Stimulated activated naive CD8-positive, alpha-beta T cell treated with anti-CD3 and anti-CD28 coated beads, Interleukin-15, Interleukin-2, amounts not matched to agents 100 ng/mL and 50 ng/mL, for 24 hours (primary cell): ENCODE measurements around the gene TBL1XR1.

ENCODE experiments used
- H3K27ac Mint-ChIP-seq: one replicate; pipeline ENCODE4 v1.8.0; 2021; ENCODE audit warnings: mild to moderate bottlenecking, mixed read lengths
- H3K27me3 Mint-ChIP-seq: one replicate; pipeline ENCODE4 v1.8.0; 2021; ENCODE audit warnings: mixed read lengths
- H3K36me3 Mint-ChIP-seq: one replicate; pipeline ENCODE4 v1.8.0; 2021; ENCODE audit warnings: low read depth, mixed read lengths
- H3K4me1 Mint-ChIP-seq: one replicate; pipeline ENCODE4 v1.8.0; 2021; ENCODE audit warnings: low read depth, mixed read lengths
- H3K4me3 Mint-ChIP-seq: one replicate; pipeline ENCODE4 v1.8.0; 2021; ENCODE audit warnings: mild to moderate bottlenecking, mixed read lengths
- H3K9me3 Mint-ChIP-seq: one replicate; pipeline ENCODE4 v1.8.0; 2021; ENCODE audit warnings: mixed read lengths

The TBL1XR1 gene

GRCh38 chr3:177069514-177070329 lies 127.6 kb downstream of the TBL1XR1 start:
- Mint-ChIP-seq H3K4me3 (no peak overlapping the region), H3K4me1 (peaks cover 61% of the 10 kb centered on the region), H3K27ac (no peak overlapping the region), H3K9me3 (no peaks in the 10 kb centered on the region), H3K27me3 (no peaks in the 10 kb centered on the region), H3K36me3 (peaks cover 36% of the 10 kb centered on the region)

GRCh38 chr3:177068967-177069366 lies 128.3 kb downstream of the TBL1XR1 start:
- peaks cover 33% of the 10 kb centered on the region for H3K36me3 Mint-ChIP-seq
- H3K27ac Mint-ChIP-seq: peak overlapping the region; percentile 28
- no peaks in the 10 kb centered on the region for H3K27me3 Mint-ChIP-seq
- no peak overlapping the region for H3K4me3 Mint-ChIP-seq
- peaks cover 62% of the 10 kb centered on the region for H3K4me1 Mint-ChIP-seq
- no peaks in the 10 kb centered on the region for H3K9me3 Mint-ChIP-seq

GRCh38 chr3:177066068-177066467 lies 131.2 kb downstream of the TBL1XR1 start:
- peaks cover 42% of the 10 kb centered on the region for H3K36me3 Mint-ChIP-seq
- peak overlapping the region; percentile 0 for H3K27ac Mint-ChIP-seq
- H3K4me1 Mint-ChIP-seq: peaks cover 82% of the 10 kb centered on the region
- no peaks in the 10 kb centered on the region for H3K27me3 Mint-ChIP-seq
- H3K4me3 Mint-ChIP-seq: no peak overlapping the region
- H3K9me3 Mint-ChIP-seq: no peaks in the 10 kb centered on the region

GRCh38 chr3:177065285-177066033 lies 131.8 kb downstream of the TBL1XR1 start:
- Mint-ChIP-seq H3K27ac (no peak overlapping the region), H3K27me3 (no peaks in the 10 kb centered on the region), H3K4me1 (peaks cover 79% of the 10 kb centered on the region), H3K9me3 (no peaks in the 10 kb centered on the region), H3K4me3 (no peak overlapping the region), H3K36me3 (peaks cover 44% of the 10 kb centered on the region)

- no peak overlapping the region for H3K27ac Mint-ChIP-seq
- H3K4me3 Mint-ChIP-seq: no peak overlapping the region
- no peaks in the 10 kb centered on the region for H3K9me3 Mint-ChIP-seq
- peaks cover 60% of the 10 kb centered on the region for H3K4me1 Mint-ChIP-seq
- H3K27me3 Mint-ChIP-seq: no peaks in the 10 kb centered on the region
- peaks cover 47% of the 10 kb centered on the region for H3K36me3 Mint-ChIP-seq
Observed at GRCh38 chr3:177062052-177062732, 135.1 kb downstream of the TBL1XR1 start.

GRCh38 chr3:177061369-177061768 lies 135.9 kb downstream of the TBL1XR1 start:
- no peaks in the 10 kb centered on the region for H3K27me3 Mint-ChIP-seq
- peaks cover 47% of the 10 kb centered on the region for H3K36me3 Mint-ChIP-seq
- H3K4me1 Mint-ChIP-seq: peaks cover 52% of the 10 kb centered on the region
- no peak overlapping the region for H3K27ac Mint-ChIP-seq
- no peaks in the 10 kb centered on the region for H3K9me3 Mint-ChIP-seq
- no peak overlapping the region for H3K4me3 Mint-ChIP-seq

- Mint-ChIP-seq H3K27ac (no peak overlapping the region), H3K9me3 (no peaks in the 10 kb centered on the region), H3K4me1 (peaks cover 47% of the 10 kb centered on the region), H3K27me3 (no peaks in the 10 kb centered on the region), H3K4me3 (no peak overlapping the region), H3K36me3 (peaks cover 47% of the 10 kb centered on the region)
Observed at GRCh38 chr3:177060492-177060891, 136.8 kb downstream of the TBL1XR1 start.

- Mint-ChIP-seq H3K4me3 (no peak overlapping the region), H3K4me1 (peaks cover 42% of the 10 kb centered on the region), H3K36me3 (peaks cover 44% of the 10 kb centered on the region), H3K27ac (no peak overlapping the region), H3K27me3 (no peaks in the 10 kb centered on the region), H3K9me3 (no peaks in the 10 kb centered on the region)
Observed at GRCh38 chr3:177058648-177059047, 138.6 kb downstream of the TBL1XR1 start.

GRCh38 chr3:177057768-177058167 lies 139.5 kb downstream of the TBL1XR1 start:
- Mint-ChIP-seq H3K4me3 (no peak overlapping the region), H3K4me1 (peaks cover 42% of the 10 kb centered on the region), H3K36me3 (peaks cover 45% of the 10 kb centered on the region), H3K27ac (no peak overlapping the region), H3K9me3 (no peaks in the 10 kb centered on the region), H3K27me3 (no peaks in the 10 kb centered on the region)

GRCh38 chr3:177056927-177057326 lies 140.4 kb downstream of the TBL1XR1 start:
- Mint-ChIP-seq H3K36me3 (peaks cover 37% of the 10 kb centered on the region), H3K27me3 (no peaks in the 10 kb centered on the region), H3K27ac (no peak overlapping the region), H3K4me3 (no peak overlapping the region), H3K4me1 (peaks cover 39% of the 10 kb centered on the region), H3K9me3 (no peaks in the 10 kb centered on the region)

GRCh38 chr3:177055605-177056571 lies 141.4 kb downstream of the TBL1XR1 start:
- no peaks in the 10 kb centered on the region for H3K27me3 Mint-ChIP-seq
- no peaks in the 10 kb centered on the region for H3K9me3 Mint-ChIP-seq
- H3K36me3 Mint-ChIP-seq: peaks cover 35% of the 10 kb centered on the region
- H3K4me1 Mint-ChIP-seq: peaks cover 38% of the 10 kb centered on the region
- peak overlapping the region; percentile 95 for H3K27ac Mint-ChIP-seq
- peak overlapping the region; percentile 65 for H3K4me3 Mint-ChIP-seq

GRCh38 chr3:177053107-177053506 lies 144.2 kb downstream of the TBL1XR1 start:
- Mint-ChIP-seq H3K36me3 (peaks cover 46% of the 10 kb centered on the region), H3K27me3 (no peaks in the 10 kb centered on the region), H3K9me3 (no peaks in the 10 kb centered on the region), H3K4me3 (no peak overlapping the region), H3K4me1 (peaks cover 23% of the 10 kb centered on the region), H3K27ac (no peak overlapping the region)

- no peak overlapping the region for H3K27ac Mint-ChIP-seq
- no peaks in the 10 kb centered on the region for H3K9me3 Mint-ChIP-seq
- H3K4me3 Mint-ChIP-seq: no peak overlapping the region
- peaks cover 60% of the 10 kb centered on the region for H3K36me3 Mint-ChIP-seq
- H3K27me3 Mint-ChIP-seq: no peaks in the 10 kb centered on the region
- peaks cover 23% of the 10 kb centered on the region for H3K4me1 Mint-ChIP-seq
Observed at GRCh38 chr3:177051411-177051810, 145.9 kb downstream of the TBL1XR1 start.
